Thoracic aorta (tissue), 2 donors: Measurements from ENCODE around the gene LANCL1. TPM values are rescaled to one million over a fixed set of nuclear protein-coding genes. Genes with fewer than 3 reads are reported as not detected.
"Not testable (repeated sequence)": the region's sequence is repeated elsewhere in the genome, so short reads cannot be mapped to it uniquely, and the experiment has no call there.

ENCODE experiments used
- ATAC-seq: fragments of 150-250 bp; one replicate; pipeline ENCODE4 v1.8.0; 2017; ENCODE audit warnings: low read depth; ENCODE audit not compliant: insufficient number of reproducible peaks, low FRiP score
- DNase-seq: peaks from one replicate; pipeline ENCODE4 v3.0.0-alpha.2; 2020; ENCODE audit warnings: low spot score
- H3K27ac ChIP-seq, 2 donors: fragments of 200-600 bp; sonication (generic); 1 replicate in 1 of 2; 2 replicates in 1 of 2; pipeline ENCODE4 v1.5.1; 2016; ENCODE audit warnings: mild to moderate bottlenecking in 2 of 2, moderate library complexity in 2 of 2
- H3K27me3 ChIP-seq: fragments of 200-600 bp; sonication (generic); replicated peaks from 2 replicates; pipeline ENCODE4 v1.6.0; 2016; ENCODE audit warnings: mild to moderate bottlenecking; ENCODE audit not compliant: insufficient read depth
- H3K36me3 ChIP-seq: fragments of 200-600 bp; sonication (generic); one replicate; pipeline ENCODE4 v1.5.1; 2016
- H3K4me1 ChIP-seq, 2 donors: fragments of 200-600 bp; sonication (generic); 1 replicate in 1 of 2; 2 replicates in 1 of 2; pipeline versions ENCODE4 v1.5.1 to v1.6.0; 2016; ENCODE audit warnings: low read depth in 2 of 2, mild to moderate bottlenecking in 1 of 2; ENCODE audit not compliant: control insufficient read depth in 1 of 2
- H3K4me3 ChIP-seq: fragments of 200-600 bp; sonication (generic); 2 replicates; pipeline ENCODE4 v1.5.1; 2016; ENCODE audit warnings: mild to moderate bottlenecking
- H3K9me3 ChIP-seq: fragments of 200-600 bp; sonication (generic); 2 replicates; pipeline ENCODE4 v1.5.1; 2016
- total RNA-seq, 2 donors: library from RNA; depleted of rRNA; stranded (reverse); fragments of >200 nt; gene quantifications; one replicate each; pipeline versions ENCODE4 v1.1.0 to v1.2.3, GENCODE V29; 2016
- TF ChIP-seq, protein P1 (sequence below): fragments of 200-600 bp; sonication (generic); IDR thresholded peaks from one replicate; pipeline ENCODE4 v1.5.1; 2019; ENCODE audit warnings: antibody characterized with exemption

Gene LANCL1
- total RNA-seq, 2 donors from 2014 or later, result 23.4 to 34.9 TPM

DNA sequence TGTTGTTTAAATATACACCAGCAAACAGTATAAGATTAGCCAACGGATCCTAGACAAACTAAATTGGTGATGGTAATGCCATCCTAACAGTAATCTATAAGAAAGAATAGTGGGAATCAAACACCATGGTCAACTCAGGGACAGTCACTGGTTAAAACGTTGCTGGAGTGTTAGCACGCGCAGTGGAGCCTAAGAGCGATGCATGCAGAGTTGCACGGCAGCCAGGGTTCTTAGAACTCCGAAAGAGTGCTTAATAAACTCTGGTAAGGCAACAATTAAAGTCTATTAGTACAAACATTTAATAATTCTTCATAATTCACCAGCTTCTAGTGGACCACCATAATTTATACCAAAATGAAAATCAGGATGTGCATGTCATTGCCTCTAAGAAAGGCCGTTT lies 22.2 kb downstream of the LANCL1 start:
- DNase-seq (no peak), ATAC-seq (no peak)
- Histone ChIP-seq H3K4me1 (no peaks in the 10 kb centered on the region), H3K4me3 (no peak overlapping the region), H3K36me3 (peaks cover 7% of the 10 kb centered on the region), H3K27me3 (no peaks in the 10 kb centered on the region), H3K9me3 (no peaks in the 10 kb centered on the region), H3K27ac (no peak overlapping the region)
- TF ChIP-seq, protein P1, sequence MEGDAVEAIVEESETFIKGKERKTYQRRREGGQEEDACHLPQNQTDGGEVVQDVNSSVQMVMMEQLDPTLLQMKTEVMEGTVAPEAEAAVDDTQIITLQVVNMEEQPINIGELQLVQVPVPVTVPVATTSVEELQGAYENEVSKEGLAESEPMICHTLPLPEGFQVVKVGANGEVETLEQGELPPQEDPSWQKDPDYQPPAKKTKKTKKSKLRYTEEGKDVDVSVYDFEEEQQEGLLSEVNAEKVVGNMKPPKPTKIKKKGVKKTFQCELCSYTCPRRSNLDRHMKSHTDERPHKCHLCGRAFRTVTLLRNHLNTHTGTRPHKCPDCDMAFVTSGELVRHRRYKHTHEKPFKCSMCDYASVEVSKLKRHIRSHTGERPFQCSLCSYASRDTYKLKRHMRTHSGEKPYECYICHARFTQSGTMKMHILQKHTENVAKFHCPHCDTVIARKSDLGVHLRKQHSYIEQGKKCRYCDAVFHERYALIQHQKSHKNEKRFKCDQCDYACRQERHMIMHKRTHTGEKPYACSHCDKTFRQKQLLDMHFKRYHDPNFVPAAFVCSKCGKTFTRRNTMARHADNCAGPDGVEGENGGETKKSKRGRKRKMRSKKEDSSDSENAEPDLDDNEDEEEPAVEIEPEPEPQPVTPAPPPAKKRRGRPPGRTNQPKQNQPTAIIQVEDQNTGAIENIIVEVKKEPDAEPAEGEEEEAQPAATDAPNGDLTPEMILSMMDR, result no peak

DNA sequence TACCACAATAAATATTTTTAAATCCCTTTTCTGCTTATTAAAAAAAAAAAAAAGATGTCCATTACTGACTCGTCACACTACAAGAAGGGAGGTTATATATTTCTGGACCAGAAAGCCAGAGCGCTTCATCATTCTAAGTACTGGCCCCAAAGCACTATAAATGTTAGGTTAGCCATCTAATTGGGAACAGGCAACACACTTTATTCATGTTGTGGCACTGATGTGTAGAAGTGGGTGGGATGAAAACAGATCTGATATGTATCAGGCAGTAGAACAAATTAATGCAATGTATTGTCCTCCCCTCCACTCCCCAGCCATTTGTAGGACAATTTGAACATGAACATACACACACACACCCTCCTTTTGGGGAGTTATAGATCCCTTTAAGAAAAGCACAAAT lies 24.4 kb downstream of the LANCL1 start:
- Histone ChIP-seq H3K4me3 (no peak overlapping the region), H3K36me3 (peaks cover 7% of the 10 kb centered on the region), H3K4me1 (no peaks in the 10 kb centered on the region), H3K9me3 (peaks cover 7% of the 10 kb centered on the region), H3K27me3 (no peaks in the 10 kb centered on the region), H3K27ac (no peak overlapping the region)
- no peak for DNase-seq
- TF ChIP-seq, protein P1, result no peak
- no peak for ATAC-seq

DNA sequence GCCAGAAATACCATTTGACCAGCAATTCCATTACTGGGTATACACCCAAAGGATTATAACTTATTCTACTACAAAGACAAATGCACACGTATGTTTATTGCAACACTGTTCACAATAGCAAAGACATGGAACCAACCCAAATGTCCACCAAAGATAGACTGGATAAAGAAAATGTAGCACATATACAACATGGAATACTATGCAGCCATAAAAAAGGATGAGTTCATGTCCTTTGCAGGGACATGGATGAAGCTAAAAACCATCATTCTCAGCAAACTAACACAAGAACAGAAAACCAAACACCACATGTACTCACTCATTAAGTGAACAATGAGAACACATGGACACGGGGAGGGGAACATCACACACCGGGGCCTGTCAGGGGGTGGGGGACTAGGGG lies 25.6 kb downstream of the LANCL1 start:
- H3K4me3 ChIP-seq, DNase-seq, H3K27ac ChIP-seq, ATAC-seq, H3K27me3 ChIP-seq, H3K4me1 ChIP-seq, H3K36me3 ChIP-seq, H3K9me3 ChIP-seq: not testable (repeated sequence)

DNA sequence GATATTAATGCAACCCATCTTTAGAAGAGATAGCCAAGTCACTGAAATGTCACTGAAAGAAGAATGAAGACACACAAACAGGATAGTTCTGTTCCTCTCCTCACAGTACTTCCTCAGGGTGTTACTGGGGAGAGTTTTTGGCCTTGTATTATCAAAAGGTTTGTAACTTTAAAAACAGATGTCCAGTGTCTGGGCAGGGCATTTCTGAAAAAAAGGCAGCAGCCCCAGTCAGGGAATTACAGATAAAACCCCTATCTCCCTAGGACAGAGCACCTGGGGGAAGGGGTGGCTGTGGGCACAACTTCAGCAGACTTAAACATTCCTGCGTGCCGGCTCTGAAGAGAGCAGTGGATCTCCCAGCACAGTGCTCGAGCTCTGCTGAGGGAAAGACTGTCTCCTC lies 30.8 kb downstream of the LANCL1 start:
- ATAC-seq, result no peak
- TF ChIP-seq, protein P1, result no peak
- H3K27me3 ChIP-seq, result no peaks in the 10 kb centered on the region

DNA sequence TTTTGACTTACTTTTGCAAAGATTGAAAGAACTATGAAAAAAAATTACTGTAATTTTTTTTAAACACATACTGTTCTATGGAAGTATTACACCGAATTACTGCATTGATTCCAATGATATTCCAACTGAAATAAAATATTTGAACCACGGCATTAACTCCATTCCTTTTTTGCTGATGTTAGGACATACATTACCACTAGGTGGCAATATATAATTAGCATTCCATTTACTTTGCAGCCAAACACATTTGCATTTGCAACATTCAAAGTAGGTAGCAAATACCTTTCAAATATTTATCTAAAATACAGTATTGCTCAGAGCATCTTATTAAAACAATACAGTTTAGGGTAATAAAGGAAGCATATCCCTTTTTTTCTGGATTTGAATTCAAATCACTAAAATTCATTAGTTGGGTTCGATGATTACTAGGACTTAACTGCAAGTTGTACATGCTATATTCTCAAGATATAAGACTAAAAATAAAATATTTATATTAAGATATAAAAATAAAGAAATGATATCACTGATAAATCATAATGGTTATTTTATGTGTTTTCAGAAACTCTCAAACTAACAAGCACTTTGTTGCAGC lies 31.3 kb downstream of the LANCL1 start:
- Histone ChIP-seq H3K4me3 (no peak overlapping the region), H3K9me3 (peaks cover 7% of the 10 kb centered on the region), H3K27ac (no peak overlapping the region), H3K4me1 (no peaks in the 10 kb centered on the region), H3K27me3 (no peaks in the 10 kb centered on the region), H3K36me3 (peaks cover under 1% of the 10 kb centered on the region)
- TF ChIP-seq, protein P1, result peak; percentile 56
- no peak for ATAC-seq
- DNase-seq, result no peak

More for the DNA sequence above, 30.8 kb downstream of the LANCL1 start:
- Histone ChIP-seq H3K4me1 (no peaks in the 10 kb centered on the region), H3K9me3 (peaks cover 7% of the 10 kb centered on the region), H3K36me3 (no peaks in the 10 kb centered on the region), H3K4me3 (no peak overlapping the region), H3K27ac (no peak overlapping the region)
- DNase-seq, result no peak

DNA sequence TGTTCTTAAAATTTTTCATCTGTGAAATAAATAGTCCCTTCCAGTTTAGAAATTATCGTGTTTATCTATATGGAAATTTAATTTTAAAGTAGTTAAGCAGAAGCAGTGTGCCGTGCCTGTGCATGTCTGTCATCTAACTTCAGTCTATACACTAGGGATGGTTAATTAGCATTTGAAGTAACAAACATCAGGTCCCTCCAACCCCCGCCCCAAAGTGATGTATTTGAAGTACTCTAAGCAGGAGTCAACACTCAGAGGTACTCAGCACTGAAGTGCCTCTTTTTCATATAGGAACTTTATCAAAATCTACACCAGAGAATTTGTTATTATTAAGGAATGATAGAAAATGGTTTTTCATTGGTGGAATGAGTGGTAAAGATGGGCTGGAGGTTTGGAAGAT lies 33.0 kb downstream of the LANCL1 start:
- H3K36me3 ChIP-seq, result peaks cover 6% of the 10 kb centered on the region
- no peaks in the 10 kb centered on the region for H3K27me3 ChIP-seq
- ATAC-seq (no peak), DNase-seq (no peak)
- H3K4me1 ChIP-seq, result no peaks in the 10 kb centered on the region
- H3K27ac ChIP-seq, result no peak overlapping the region
- peaks cover 7% of the 10 kb centered on the region for H3K9me3 ChIP-seq
- H3K4me3 ChIP-seq, result no peak overlapping the region
- TF ChIP-seq, protein P1, result no peak
